Endothelial cell of umbilical vein (primary cell): ENCODE data around the gene HOXC12. TPM values are rescaled to one million over a fixed set of nuclear protein-coding genes. Genes with fewer than 3 reads are reported as not detected.

Source experiments
- BruUV-seq: library from RNA; stranded (reverse); fragments of 400-500 nt; replicated peaks from 2 replicates; lab custom pipeline; 2021; lab: Mats Ljungman, UMichigan
- CTCF ChIA-PET: fragments of 300-600, 350-600 bp; sonication (Branson Sonifier 250); formaldehyde crosslinking; loops from one replicate; lab custom pipeline; 2021; ENCODE audit warnings: antibody characterized with exemption, inconsistent platforms; lab: Charles Lee
- POLR2A ChIA-PET: fragments of 300-600, 350-600 bp; sonication (Branson Sonifier 250); formaldehyde crosslinking; loops from one replicate; lab custom pipeline; 2021; ENCODE audit warnings: antibody characterized with exemption, inconsistent platforms; lab: Charles Lee
- DNase-seq: peaks from one replicate; pipeline ENCODE4 v3.0.0-alpha.2; 2011; ENCODE audit warnings: low read depth, low spot score
- FAIRE-seq: peaks from 2 replicates; lab custom pipeline; 2011; peaks lifted over from hg19 to GRCh38; lab: Jason Lieb, UNC
- H2AFZ ChIP-seq: 2 replicates; pipeline ENCODE4 v1.6.0; 2012; ENCODE audit warnings: low read depth, low read length, control low read depth, inconsistent platforms
- H3K27ac ChIP-seq: 2 replicates; pipeline ENCODE4 v1.5.1; 2011; ENCODE audit warnings: low read depth, mild to moderate bottlenecking, control low read depth, low read length, moderate library complexity; ENCODE audit not compliant: insufficient read depth
- H3K27me3 ChIP-seq, 2 experiments: 2 replicates each; pipeline versions ENCODE4 v1.6.0 to v1.6.1; 2011; ENCODE audit warnings: low read length in 2 of 2, mixed read lengths in 1 of 2; ENCODE audit not compliant: control insufficient read depth in 2 of 2, insufficient read depth in 2 of 2
- H3K36me3 ChIP-seq, 2 experiments: 2 replicates in 1 of 2; 3 replicates in 1 of 2; pipeline ENCODE4 v1.5.1; 2011; ENCODE audit warnings: low read length in 2 of 2, mild to moderate bottlenecking in 1 of 2, moderate library complexity in 1 of 2; ENCODE audit not compliant: control insufficient read depth in 2 of 2, insufficient read depth in 2 of 2; ENCODE audit errors: extremely low read depth in 1 of 2
- H3K4me1 ChIP-seq: 3 replicates; pipeline ENCODE4 v1.5.1; 2011; ENCODE audit warnings: mild to moderate bottlenecking, low read length; ENCODE audit not compliant: control insufficient read depth, insufficient read depth; ENCODE audit errors: extremely low read depth
- H3K4me2 ChIP-seq: 2 replicates; pipeline ENCODE4 v1.6.1; 2011; ENCODE audit warnings: low read length, control low read depth, mixed read lengths; ENCODE audit not compliant: insufficient read depth
- H3K4me3 ChIP-seq, 3 experiments: fragments of 200-600 bp in 1 of 3; sonication (generic), shearing (Covaris generic) in 1 of 3; replicated peaks in 1 of 3; 2 replicates each; pipeline ENCODE4 v1.5.1; 2011 to 2016; ENCODE audit warnings: control low read depth in 3 of 3, low read length in 3 of 3, mild to moderate bottlenecking in 2 of 3, inconsistent platforms in 1 of 3, low read depth in 1 of 3, moderate library complexity in 1 of 3; ENCODE audit not compliant: insufficient read depth in 1 of 3
- H3K79me2 ChIP-seq: 2 replicates; pipeline ENCODE4 v1.6.0; 2012; ENCODE audit warnings: low read length, inconsistent platforms; ENCODE audit not compliant: control insufficient read depth, insufficient read depth
- H3K9ac ChIP-seq: replicated peaks from 2 replicates; pipeline ENCODE3; 2011; ENCODE audit warnings: low read length, control low read depth; ENCODE audit not compliant: insufficient read depth; ENCODE audit errors: extremely low read depth
- H3K9me1 ChIP-seq: replicated peaks from 3 replicates; pipeline ENCODE4 v1.6.0; 2011; ENCODE audit warnings: mild to moderate bottlenecking, low read length; ENCODE audit not compliant: control insufficient read depth, insufficient read depth; ENCODE audit errors: extremely low read depth
- H3K9me3 ChIP-seq: replicated peaks from 2 replicates; pipeline ENCODE4 v1.5.1; 2012; ENCODE audit warnings: low read length, inconsistent platforms; ENCODE audit not compliant: control insufficient read depth, insufficient read depth
- H4K20me1 ChIP-seq: replicated peaks from 2 replicates; pipeline ENCODE3; 2011; ENCODE audit warnings: mild to moderate bottlenecking, low read length; ENCODE audit not compliant: control insufficient read depth, insufficient read depth; ENCODE audit errors: extremely low read depth
- EZH2 ChIP-seq: IDR thresholded peaks from 2 replicates; pipeline ENCODE4 v1.6.1; 2012; ENCODE audit warnings: borderline replicate concordance, low read depth, mild to moderate bottlenecking, moderate library complexity, low read length, inconsistent platforms; ENCODE audit not compliant: severe bottlenecking
- FOS ChIP-seq: IDR thresholded peaks from 2 replicates; pipeline ENCODE4 v1.6.1; 2011; ENCODE audit warnings: mild to moderate bottlenecking, low read length, moderate library complexity, borderline replicate concordance; ENCODE audit not compliant: insufficient read depth
- GATA2 ChIP-seq: IDR thresholded peaks from 2 replicates; pipeline ENCODE4 v1.7.0; 2011; ENCODE audit warnings: low read depth, mild to moderate bottlenecking, moderate library complexity, mixed read lengths, low read length; ENCODE audit not compliant: insufficient read length, insufficient read depth
- POLR2A ChIP-seq: IDR thresholded peaks from 2 replicates; pipeline ENCODE4 v1.6.1; 2012; ENCODE audit warnings: low read depth, mild to moderate bottlenecking, control low read depth, low read length
- dilution Hi-C: fragments of 300-500 bp; cut with MboI; formaldehyde crosslinking; loops from one replicate; pipeline ENCODE4 v1.15.0; 2019; ENCODE audit warnings: low sequenced_read_pairs; ENCODE audit not compliant: extremely low pct_ligation_motif_present
- intact Hi-C: fragments of 100-400 bp; cut with micrococcal nuclease; formaldehyde crosslinking; loops from one replicate; pipeline ENCODE4 v1.10.0; 2022
- polyA plus RNA-seq, 4 experiments: library from polyadenylated mRNA; depleted of rRNA in 3 of 4; stranded (reverse) in 3 of 4; unstranded in 1 of 4; fragments of >200 nt; gene quantifications; 2 replicates each; pipeline versions ENCODE4 v1.2.1 to v1.2.3, GENCODE V29; 2011 to 2012; ENCODE audit warnings: missing spikeins in 1 of 4
- total RNA-seq: library from RNA; stranded (reverse); gene quantifications from 2 replicates; pipeline ENCODE4 v1.2.3, GENCODE V29; 2021
- TF ChIP-seq, protein P1 (sequence below), 2 donors: IDR thresholded peaks; 1 replicate in 1 of 2; 2 replicates in 1 of 2; pipeline ENCODE4 v1.5.1; 2011; ENCODE audit warnings: low read length in 2 of 2, mild to moderate bottlenecking in 2 of 2, moderate library complexity in 2 of 2, control low read depth in 1 of 2, inconsistent platforms in 1 of 2, low read depth in 1 of 2; ENCODE audit not compliant: insufficient read depth in 1 of 2; ENCODE audit errors: extremely low read depth in 1 of 2

Gene HOXC12
- total and polyA plus RNA-seq, 2 donors (not counting 3 experiments of a cell fraction or from before 2014, with no cell fraction given) = not detected

DNA sequence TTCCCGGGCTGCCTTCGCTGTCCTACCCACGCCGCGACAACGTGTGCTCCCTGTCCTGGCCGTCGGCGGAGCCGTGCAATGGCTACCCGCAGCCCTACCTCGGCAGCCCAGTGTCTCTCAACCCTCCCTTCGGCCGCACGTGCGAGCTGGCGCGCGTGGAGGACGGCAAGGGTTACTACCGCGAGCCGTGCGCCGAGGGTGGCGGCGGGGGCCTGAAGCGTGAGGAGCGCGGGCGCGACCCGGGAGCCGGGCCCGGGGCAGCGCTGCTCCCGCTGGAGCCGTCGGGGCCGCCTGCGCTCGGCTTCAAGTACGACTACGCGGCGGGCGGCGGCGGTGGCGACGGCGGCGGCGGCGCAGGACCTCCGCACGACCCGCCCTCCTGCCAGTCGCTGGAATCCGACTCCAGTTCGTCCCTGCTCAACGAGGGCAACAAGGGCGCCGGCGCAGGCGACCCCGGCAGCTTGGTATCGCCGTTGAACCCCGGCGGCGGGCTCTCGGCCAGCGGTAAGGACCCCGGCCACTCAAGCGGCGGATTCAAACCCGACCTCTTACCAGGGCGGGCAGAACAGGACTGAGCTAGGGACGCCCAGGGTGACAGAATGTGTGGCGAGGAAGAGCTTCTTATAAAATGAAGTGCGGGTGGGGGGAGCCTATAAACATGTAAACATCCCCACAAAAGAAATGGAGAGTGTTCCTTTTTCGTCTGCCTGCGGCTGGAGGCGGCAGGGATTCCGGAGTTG, 503 bp downstream of the HOXC12 start:
- FAIRE-seq (no peak), DNase-seq (no peak)
- dilution Hi-C loops = no loop called here
- no peak overlapping the region for H3K27ac ChIP-seq
- no peak overlapping the region for H3K9ac ChIP-seq
- H3K27me3 ChIP-seq = peaks cover 91 to 98% of the 10 kb centered on the region in 2 experiments
- no peak overlapping the region for H3K4me2 ChIP-seq
- no peak overlapping the region for H3K4me3 ChIP-seq
- no peaks in the 10 kb centered on the region for H3K9me3 ChIP-seq
- H3K79me2 ChIP-seq = no peaks in the 10 kb centered on the region
- BruUV-seq = no TSS peak
- TF ChIP-seq, protein P1, sequence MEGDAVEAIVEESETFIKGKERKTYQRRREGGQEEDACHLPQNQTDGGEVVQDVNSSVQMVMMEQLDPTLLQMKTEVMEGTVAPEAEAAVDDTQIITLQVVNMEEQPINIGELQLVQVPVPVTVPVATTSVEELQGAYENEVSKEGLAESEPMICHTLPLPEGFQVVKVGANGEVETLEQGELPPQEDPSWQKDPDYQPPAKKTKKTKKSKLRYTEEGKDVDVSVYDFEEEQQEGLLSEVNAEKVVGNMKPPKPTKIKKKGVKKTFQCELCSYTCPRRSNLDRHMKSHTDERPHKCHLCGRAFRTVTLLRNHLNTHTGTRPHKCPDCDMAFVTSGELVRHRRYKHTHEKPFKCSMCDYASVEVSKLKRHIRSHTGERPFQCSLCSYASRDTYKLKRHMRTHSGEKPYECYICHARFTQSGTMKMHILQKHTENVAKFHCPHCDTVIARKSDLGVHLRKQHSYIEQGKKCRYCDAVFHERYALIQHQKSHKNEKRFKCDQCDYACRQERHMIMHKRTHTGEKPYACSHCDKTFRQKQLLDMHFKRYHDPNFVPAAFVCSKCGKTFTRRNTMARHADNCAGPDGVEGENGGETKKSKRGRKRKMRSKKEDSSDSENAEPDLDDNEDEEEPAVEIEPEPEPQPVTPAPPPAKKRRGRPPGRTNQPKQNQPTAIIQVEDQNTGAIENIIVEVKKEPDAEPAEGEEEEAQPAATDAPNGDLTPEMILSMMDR (IDR thresholded peaks at IDR 0.05; ENCODE audit: extremely low read depth in 1 of 2, insufficient read depth in 1 of 2, low read depth in 1 of 2, low read length in 2 of 2) = no peak
- TF ChIP-seq FOS = no peak
- peak; percentile 91 for TF ChIP-seq EZH2
- POLR2A ChIA-PET = no interaction called here
- no peak overlapping the region for H2AFZ ChIP-seq
- CTCF ChIA-PET = no interaction called here
- H4K20me1 ChIP-seq = no peaks in the 10 kb centered on the region
- no peaks in the 10 kb centered on the region for H3K9me1 ChIP-seq
- no peaks in the 10 kb centered on the region for H3K36me3 ChIP-seq
- intact Hi-C loops = no loop called here
- no peaks in the 10 kb centered on the region for H3K4me1 ChIP-seq

DNA sequence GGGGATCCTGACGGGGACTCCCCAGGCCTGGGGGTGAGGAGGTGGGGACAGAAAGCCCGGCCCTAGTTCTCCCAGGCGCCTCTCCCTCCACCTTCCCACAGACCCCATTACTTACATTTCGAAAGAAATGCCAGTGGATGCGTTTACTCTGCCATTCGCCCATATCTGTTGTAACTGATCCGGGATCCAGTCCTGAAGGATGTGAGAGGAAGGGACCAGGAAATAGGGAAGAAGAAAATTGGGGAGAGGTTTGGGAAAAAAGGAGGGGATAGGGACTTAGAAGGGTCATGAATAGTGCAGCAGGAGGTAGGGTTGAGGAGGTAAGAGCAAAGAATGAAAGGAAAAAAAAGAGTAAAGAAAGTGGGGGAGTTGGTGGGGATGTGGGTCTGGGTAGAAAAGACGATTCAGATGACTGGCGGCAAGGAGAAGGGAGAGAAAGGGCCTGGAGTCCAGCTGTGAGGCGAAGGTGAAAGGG, 1.1 kb downstream of the HOXC12 start:
- Histone ChIP-seq H3K4me2 (no peak overlapping the region), H3K9me1 (no peaks in the 10 kb centered on the region), H3K27ac (no peak overlapping the region), H2AFZ (no peak overlapping the region), H3K79me2 (no peaks in the 10 kb centered on the region), H3K4me3 (no peak overlapping the region), H3K9ac (no peak overlapping the region), H3K27me3 (peaks cover 91 to 98% of the 10 kb centered on the region in 2 experiments), H4K20me1 (no peaks in the 10 kb centered on the region), H3K36me3 (no peaks in the 10 kb centered on the region), H3K4me1 (no peaks in the 10 kb centered on the region), H3K9me3 (no peaks in the 10 kb centered on the region)
- TF ChIP-seq POLR2A (no peak), GATA2 (no peak), EZH2 (peak; percentile 9)
- FAIRE-seq = no peak
- ChIA-PET CTCF (no interaction called here), POLR2A (no interaction called here)
- intact Hi-C loops = no loop called here
- dilution Hi-C loops = no loop called here
- no TSS peak for BruUV-seq
- no peak for DNase-seq
